Right lobe of liver (tissue), 4 donors: ENCODE results near the gene TENM4.

ENCODE experiments used
- POLR2A ChIP-seq: fragments of 450-650 bp; IDR thresholded peaks from one replicate; pipeline ENCODE4 v1.6.1; 2017; ENCODE audit warnings: antibody characterized with exemption, mild to moderate bottlenecking
- TF ChIP-seq, protein P1 (sequence below), 4 donors: fragments of 200-600 bp in 3 of 4; fragments of 450-650 bp in 1 of 4; IDR thresholded peaks; one replicate each; pipeline versions ENCODE4 v1.5.1 to v1.8.0; 2016 to 2022; ENCODE audit warnings: antibody characterized with exemption in 4 of 4, mild to moderate bottlenecking in 2 of 4
- donor health status: DM: no; HTN: no; CAD: no.
- donor health status: DM: no; HTN: no; CAD: no.
- donor health status: DM: no; HTN: yes; CAD: no.

DNA sequence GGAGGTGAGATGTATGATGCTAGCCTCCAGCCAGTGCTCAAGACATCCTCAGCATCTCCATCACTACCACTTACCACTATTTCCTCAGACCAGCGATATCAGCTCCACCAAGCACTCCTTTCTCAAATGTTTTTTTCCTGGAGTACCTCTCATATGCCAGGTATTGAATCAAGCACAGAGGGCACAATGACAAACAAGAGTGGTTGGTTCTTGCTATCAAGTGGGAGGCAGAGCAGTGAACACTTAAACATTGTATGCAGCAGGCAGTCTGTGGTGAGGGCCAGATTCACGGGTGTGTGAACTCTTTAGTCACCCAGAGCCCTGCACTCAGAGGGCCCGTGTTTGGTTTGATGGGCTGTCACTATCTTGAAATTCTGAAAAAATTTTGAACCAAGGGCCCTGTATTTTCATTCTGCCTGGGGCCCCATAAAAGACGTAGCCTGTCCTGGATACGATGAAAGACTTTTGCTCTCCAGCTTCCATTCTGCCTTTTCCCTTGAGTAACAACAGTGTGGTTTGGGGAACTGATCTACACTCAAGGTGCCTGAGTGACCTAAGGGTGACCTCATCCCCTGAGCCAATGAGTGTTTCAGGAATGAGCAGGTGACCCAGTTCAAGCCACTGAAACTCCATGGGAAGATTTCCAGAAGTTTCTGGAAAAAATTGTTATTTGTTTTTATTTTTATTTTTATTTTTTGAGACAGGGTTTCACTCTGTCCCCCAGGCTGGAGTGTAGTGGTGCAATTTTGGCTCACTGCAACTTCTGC, 517.8 kb downstream of the TENM4 start:
- TF ChIP-seq, protein P1, sequence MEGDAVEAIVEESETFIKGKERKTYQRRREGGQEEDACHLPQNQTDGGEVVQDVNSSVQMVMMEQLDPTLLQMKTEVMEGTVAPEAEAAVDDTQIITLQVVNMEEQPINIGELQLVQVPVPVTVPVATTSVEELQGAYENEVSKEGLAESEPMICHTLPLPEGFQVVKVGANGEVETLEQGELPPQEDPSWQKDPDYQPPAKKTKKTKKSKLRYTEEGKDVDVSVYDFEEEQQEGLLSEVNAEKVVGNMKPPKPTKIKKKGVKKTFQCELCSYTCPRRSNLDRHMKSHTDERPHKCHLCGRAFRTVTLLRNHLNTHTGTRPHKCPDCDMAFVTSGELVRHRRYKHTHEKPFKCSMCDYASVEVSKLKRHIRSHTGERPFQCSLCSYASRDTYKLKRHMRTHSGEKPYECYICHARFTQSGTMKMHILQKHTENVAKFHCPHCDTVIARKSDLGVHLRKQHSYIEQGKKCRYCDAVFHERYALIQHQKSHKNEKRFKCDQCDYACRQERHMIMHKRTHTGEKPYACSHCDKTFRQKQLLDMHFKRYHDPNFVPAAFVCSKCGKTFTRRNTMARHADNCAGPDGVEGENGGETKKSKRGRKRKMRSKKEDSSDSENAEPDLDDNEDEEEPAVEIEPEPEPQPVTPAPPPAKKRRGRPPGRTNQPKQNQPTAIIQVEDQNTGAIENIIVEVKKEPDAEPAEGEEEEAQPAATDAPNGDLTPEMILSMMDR (IDR thresholded peaks at IDR 0.05), result no peak
- TF ChIP-seq POLR2A, result no peak
